HepG2 (cell line): ENCODE results near the gene CSNK1A1. TPM values are rescaled to one million over a fixed set of nuclear protein-coding genes. Genes with fewer than 3 reads are reported as not detected.

Experiments
- ATAC-seq: fragments of 200-7000 bp; cut with Tn5 transposase; 3 replicates; pipeline ENCODE4 v1.9.1; 2020; ENCODE audit warnings: mild to moderate bottlenecking, moderate library complexity
- BruUV-seq: library from RNA; stranded (reverse); fragments of 400-500 nt; replicated peaks from 2 replicates; lab custom pipeline; 2021; lab: Mats Ljungman, UMichigan
- CTCF ChIA-PET: fragments of 300-600 bp; formaldehyde crosslinking; extraction: SDS; loops from one replicate; lab custom pipeline; 2021; ENCODE audit warnings: low total read pairs, inconsistent platforms, low intra/inter-chr PET ratio; lab: Yijun Ruan, JAX
- POLR2A ChIA-PET: fragments of 350-600 bp; sonication (Branson Sonifier 250); formaldehyde crosslinking; loops from one replicate; lab custom pipeline; 2020; ENCODE audit warnings: antibody characterized with exemption, inconsistent platforms; lab: Yijun Ruan, JAX
- DNase-seq: peaks from one replicate; pipeline ENCODE4 v3.0.0-alpha.2; 2015; ENCODE audit warnings: low spot score
- FAIRE-seq: peaks from 3 replicates; lab custom pipeline; 2011; peaks lifted over from hg19 to GRCh38; lab: Jason Lieb, UNC
- H2AFZ ChIP-seq: one replicate; pipeline ENCODE4 v1.6.1; 2011; ENCODE audit warnings: low read length, inconsistent platforms
- H3K27ac ChIP-seq: fragments of 300-600 bp; 3 replicates; pipeline ENCODE4 v1.8.0; 2011; ENCODE audit warnings: mixed run types, mild to moderate bottlenecking, mixed read lengths, low read length, inconsistent platforms; ENCODE audit not compliant: insufficient read depth; ENCODE audit errors: extremely low read length
- H3K27me3 ChIP-seq, 2 experiments: fragments of 200-600 bp in 1 of 2; 2 replicates in 1 of 2; 3 replicates in 1 of 2; pipeline versions ENCODE4 v1.6.0 to v1.8.0; 2011; ENCODE audit warnings: low read length in 2 of 2, mild to moderate bottlenecking in 2 of 2, moderate library complexity in 2 of 2, inconsistent platforms in 1 of 2; ENCODE audit not compliant: insufficient read depth in 2 of 2, control insufficient read depth in 1 of 2
- H3K36me3 ChIP-seq, 2 experiments: fragments of 200-600 bp in 1 of 2; replicated peaks in 1 of 2; 2 replicates in 1 of 2; 3 replicates in 1 of 2; pipeline versions ENCODE4 v1.5.1 to v1.8.0; 2011; ENCODE audit warnings: low read length in 2 of 2, inconsistent platforms in 1 of 2; ENCODE audit not compliant: insufficient read depth in 2 of 2, control insufficient read depth in 1 of 2
- H3K4me1 ChIP-seq: 2 replicates; pipeline ENCODE4 v1.5.1; 2012; ENCODE audit warnings: low read length, inconsistent platforms; ENCODE audit not compliant: insufficient read depth
- H3K4me2 ChIP-seq: 2 replicates; pipeline ENCODE4 v1.6.0; 2011; ENCODE audit warnings: low read depth, low read length, inconsistent platforms
- H3K4me3 ChIP-seq, 3 experiments: fragments of 200-600 bp in 1 of 3; sonication (generic), shearing (Covaris generic) in 1 of 3; replicated peaks in 1 of 3; 2 replicates each; pipeline ENCODE4 v1.5.1; 2011 to 2016; ENCODE audit warnings: low read length in 3 of 3, inconsistent platforms in 2 of 3, low read depth in 2 of 3, mild to moderate bottlenecking in 2 of 3, control low read depth in 1 of 3, mixed read lengths in 1 of 3; ENCODE audit not compliant: insufficient read depth in 1 of 3
- H3K79me2 ChIP-seq: one replicate; pipeline ENCODE4 v1.6.1; 2011; ENCODE audit warnings: low read length, inconsistent platforms; ENCODE audit not compliant: insufficient read depth
- H3K9ac ChIP-seq: 2 replicates; pipeline ENCODE4 v1.6.0; 2011; ENCODE audit warnings: mild to moderate bottlenecking, low read depth, low read length, inconsistent platforms; ENCODE audit not compliant: insufficient read depth
- H3K9me3 ChIP-seq: 2 replicates; pipeline ENCODE4 v1.5.1; 2012; ENCODE audit warnings: mild to moderate bottlenecking, low read length
- H4K20me1 ChIP-seq: 2 replicates; pipeline ENCODE4 v1.6.0; 2011; ENCODE audit warnings: inconsistent platforms, mild to moderate bottlenecking, low read length, moderate library complexity; ENCODE audit not compliant: insufficient read depth
- ARHGAP35 ChIP-seq: sonication (generic); formaldehyde crosslinking; IDR thresholded peaks from 2 replicates; pipeline ENCODE4 v1.9.0; 2022; ENCODE audit warnings: mild to moderate bottlenecking, inconsistent platforms, moderate library complexity, missing genetic modification reagents, borderline replicate concordance
- FOSL1 ChIP-seq: sonication (generic); formaldehyde crosslinking; IDR thresholded peaks from 2 replicates; pipeline ENCODE4 v1.9.0; 2021; ENCODE audit warnings: missing genetic modification reagents, borderline replicate concordance
- GLMP ChIP-seq: sonication (generic); formaldehyde crosslinking; IDR thresholded peaks from 2 replicates; pipeline ENCODE4 v1.9.0; 2021; ENCODE audit warnings: missing genetic modification reagents, mild to moderate bottlenecking, borderline replicate concordance
- NR2F6 ChIP-seq, 2 experiments: IDR thresholded peaks; 2 replicates each; pipeline ENCODE4 v1.6.1; 2016; ENCODE audit warnings: antibody characterized with exemption in 1 of 2, mild to moderate bottlenecking in 1 of 2
- POLR2G ChIP-seq: fragments of 200-400 bp; formaldehyde crosslinking; IDR thresholded peaks from 2 replicates; pipeline ENCODE4 v1.6.1; 2018; ENCODE audit warnings: mild to moderate bottlenecking, low read depth, low read length, moderate library complexity
- SP4 ChIP-seq: sonication (generic); formaldehyde crosslinking; IDR thresholded peaks from 2 replicates; pipeline ENCODE4 v1.8.1; 2023; ENCODE audit warnings: mild to moderate bottlenecking, missing genetic modification reagents
- ZBTB7A ChIP-seq: sonication (generic); formaldehyde crosslinking; IDR thresholded peaks from 2 replicates; pipeline ENCODE4 v1.8.0; 2022; ENCODE audit warnings: mild to moderate bottlenecking, missing genetic modification reagents
- ZSCAN29 ChIP-seq: sonication (generic); formaldehyde crosslinking; conservative IDR thresholded peaks from 2 replicates; pipeline ENCODE4 v1.4.0; 2020; ENCODE audit warnings: mild to moderate bottlenecking, missing genetic modification reagents
- WGBS: methylation state at CpG from one replicate; pipeline ENCODE4 v1.1.6; 2017; ENCODE audit warnings: low lambda C conversion rate; 5-methylcytosine and 5-hydroxymethylcytosine counted together
- in situ Hi-C: cut with HindIII; loops from 2 replicates; pipeline ENCODE4 v1.10.0; 2017; ENCODE audit warnings: low pct_unique_long_range_greater_than_20kb; ENCODE audit not compliant: extremely low pct_ligation_motif_present
- intact Hi-C: fragments of 100-400 bp; cut with micrococcal nuclease; formaldehyde crosslinking; loops from one replicate; pipeline ENCODE4 v1.10.0; 2022; ENCODE audit not compliant: unreplicated experiment
- polyA plus RNA-seq, 8 experiments: library from polyadenylated mRNA; depleted of rRNA in 3 of 8; stranded (reverse) in 7 of 8; unstranded in 1 of 8; fragments of >200 nt; fragmentation: Illumina TruSeq in 4 of 8; extraction: Trizol in 4 of 8; gene quantifications; 2 replicates each; pipeline versions ENCODE4 v1.2.1 to v1.2.3, GENCODE V29; 2011 to 2016; ENCODE audit warnings: low read depth in 4 of 8, missing spikeins in 1 of 8, mixed read lengths in 1 of 8; ENCODE audit not compliant: insufficient read depth in 1 of 8
- total RNA-seq, 5 experiments: library from RNA; depleted of rRNA; stranded (reverse); fragments of >200 nt; fragmentation: Illumina TruSeq; extraction: Trizol; gene quantifications; 2 replicates each; pipeline ENCODE4 v1.2.3, GENCODE V29; 2016; ENCODE audit warnings: low read depth in 1 of 5
- TF ChIP-seq, protein P1 (sequence below): sonication (generic); formaldehyde crosslinking; IDR thresholded peaks from 2 replicates; pipeline ENCODE4 v1.8.1; 2023; ENCODE audit warnings: mild to moderate bottlenecking, inconsistent platforms, moderate library complexity, missing genetic modification reagents, borderline replicate concordance

CSNK1A1 gene
- total and polyA plus RNA-seq, 2 of the 13 experiments (the other 11 are each of a cell fraction or from before 2014, with no cell fraction given), result 89.0 to 149 TPM

DNA sequence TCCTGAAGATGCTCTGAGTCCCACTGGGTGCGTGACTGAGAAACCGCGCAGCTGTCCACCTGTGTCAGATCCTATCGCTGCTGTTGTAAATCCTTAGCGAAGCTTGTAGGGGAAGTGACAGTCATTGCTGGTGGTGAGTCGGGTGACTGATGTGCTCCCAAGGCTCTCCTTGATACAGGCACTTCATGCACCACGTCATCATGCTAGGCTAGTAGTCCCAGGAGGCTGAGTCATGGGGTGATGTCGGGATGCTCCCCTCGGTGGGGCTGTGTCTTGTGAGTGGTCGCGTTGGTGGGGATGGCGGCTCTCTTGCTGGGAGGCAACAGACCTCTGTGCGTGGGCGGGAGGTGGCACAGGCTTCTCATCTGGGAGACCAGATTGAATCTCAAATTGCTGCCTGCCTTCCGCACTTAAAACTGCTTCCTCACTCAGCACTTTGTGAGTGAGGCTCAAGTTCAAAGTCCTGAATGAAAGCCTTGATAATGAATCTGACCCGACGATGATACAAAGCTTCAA lies 84.7 kb downstream of the CSNK1A1 start:
- DNase-seq, result no peak
- Histone ChIP-seq H4K20me1 (no peaks in the 10 kb centered on the region), H3K4me2 (no peak overlapping the region), H3K9ac (no peak overlapping the region), H3K27ac (no peak overlapping the region), H2AFZ (no peak overlapping the region), H3K9me3 (no peaks in the 10 kb centered on the region), H3K4me1 (peaks cover 48% of the 10 kb centered on the region), H3K79me2 (no peaks in the 10 kb centered on the region), H3K36me3 (no peaks in the 10 kb centered on the region), H3K4me3 (no peak overlapping the region), H3K27me3 (no peaks in the 10 kb centered on the region)
- no peak for ATAC-seq
- POLR2A ChIA-PET, result interaction anchor here (1.0 kb wide), 1 partner anchor 9 kb away, joined by 3 read pairs; no protein-coding TSS in a partner anchor
- TF ChIP-seq NR2F6 (IDR thresholded peaks at IDR 0.05), result no peak
- no peak for TF ChIP-seq NR2F6 (CRISPR knock-in tag; IDR thresholded peaks at IDR 0.05)
- TF ChIP-seq ZSCAN29 (CRISPR knock-in tag), result no peak
- TF ChIP-seq ZBTB7A (CRISPR knock-in tag), result no peak
- TF ChIP-seq ARHGAP35 (CRISPR knock-in tag), result no peak
- TF ChIP-seq POLR2G, result no peak
- no peak for TF ChIP-seq SP4 (CRISPR knock-in tag)
- no peak for TF ChIP-seq FOSL1 (CRISPR knock-in tag)
- TF ChIP-seq GLMP, result no peak
- TF ChIP-seq, protein P1, sequence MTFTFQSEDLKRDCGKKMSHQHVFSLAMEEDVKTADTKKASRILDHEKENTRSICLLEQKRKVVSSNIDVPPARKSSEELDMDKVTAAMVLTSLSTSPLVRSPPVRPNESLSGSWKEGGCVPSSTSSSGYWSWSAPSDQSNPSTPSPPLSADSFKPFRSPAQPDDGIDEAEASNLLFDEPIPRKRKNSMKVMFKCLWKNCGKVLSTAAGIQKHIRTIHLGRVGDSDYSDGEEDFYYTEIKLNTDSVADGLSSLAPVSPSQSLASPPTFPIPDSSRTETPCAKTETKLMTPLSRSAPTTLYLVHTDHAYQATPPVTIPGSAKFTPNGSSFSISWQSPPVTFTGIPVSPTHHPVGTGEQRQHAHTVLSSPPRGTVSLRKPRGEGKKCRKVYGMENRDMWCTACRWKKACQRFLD (CRISPR knock-in tag), result no peak
- WGBS, result 88% methylated on average over 12 of the region's 17 CpGs
- in situ Hi-C loops (no loop called here), intact Hi-C loops (no loop called here)
- CTCF ChIA-PET, result no interaction called here
- no TSS peak for BruUV-seq
- FAIRE-seq, result no peak
